NK-92 treated with Interleukin-12 subunit alpha and Interleukin-12 subunit beta, amount 100 ng/mL, for 24 hours (cell line): Measurements from ENCODE around the gene USP6NL.

Experiments used
- DNase-seq: peaks from one replicate; lab custom pipeline; 2025; lab: John Stamatoyannopoulos, UW

The USP6NL gene

DNA sequence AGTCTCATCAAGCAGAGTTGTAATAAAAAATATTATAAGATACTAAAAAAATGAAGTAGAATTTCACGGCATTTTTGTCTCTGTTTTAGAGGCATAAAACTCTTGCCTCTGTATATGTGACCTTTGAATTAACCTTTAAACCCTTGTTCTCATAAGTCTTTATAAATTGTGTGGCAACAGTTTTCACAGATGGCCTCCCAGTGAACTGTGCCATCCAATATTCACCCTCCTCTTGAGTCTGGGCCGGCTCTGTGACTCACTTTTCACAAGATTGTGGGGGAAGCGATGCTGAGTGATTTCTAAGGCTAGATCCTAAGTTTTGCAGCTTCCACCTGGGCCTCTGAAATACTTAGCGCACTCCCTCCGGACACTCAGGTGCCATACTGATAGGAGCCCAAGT lies 4.6 kb upstream of the USP6NL start:
- DNase-seq = no peak

DNA sequence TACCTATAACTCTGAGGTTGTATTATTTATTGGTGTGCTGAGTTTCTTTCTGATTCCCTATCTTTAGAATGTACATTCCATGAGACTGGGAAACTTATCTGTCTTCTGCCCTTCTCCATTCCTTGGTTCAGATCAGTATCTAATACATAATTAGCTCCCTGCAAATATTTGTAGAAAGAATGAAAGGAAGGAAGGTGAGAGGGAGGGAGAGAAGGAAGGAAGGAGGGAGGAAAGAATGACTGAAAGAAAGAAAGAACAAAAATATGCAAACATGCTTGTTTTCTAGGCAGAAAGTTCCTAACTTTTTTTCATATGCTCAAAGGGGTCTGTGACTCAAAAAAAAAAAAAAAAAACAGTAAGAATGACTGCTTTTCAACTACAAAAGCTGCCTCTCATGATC lies 3.9 kb upstream of the USP6NL start:
- no peak for DNase-seq

DNA sequence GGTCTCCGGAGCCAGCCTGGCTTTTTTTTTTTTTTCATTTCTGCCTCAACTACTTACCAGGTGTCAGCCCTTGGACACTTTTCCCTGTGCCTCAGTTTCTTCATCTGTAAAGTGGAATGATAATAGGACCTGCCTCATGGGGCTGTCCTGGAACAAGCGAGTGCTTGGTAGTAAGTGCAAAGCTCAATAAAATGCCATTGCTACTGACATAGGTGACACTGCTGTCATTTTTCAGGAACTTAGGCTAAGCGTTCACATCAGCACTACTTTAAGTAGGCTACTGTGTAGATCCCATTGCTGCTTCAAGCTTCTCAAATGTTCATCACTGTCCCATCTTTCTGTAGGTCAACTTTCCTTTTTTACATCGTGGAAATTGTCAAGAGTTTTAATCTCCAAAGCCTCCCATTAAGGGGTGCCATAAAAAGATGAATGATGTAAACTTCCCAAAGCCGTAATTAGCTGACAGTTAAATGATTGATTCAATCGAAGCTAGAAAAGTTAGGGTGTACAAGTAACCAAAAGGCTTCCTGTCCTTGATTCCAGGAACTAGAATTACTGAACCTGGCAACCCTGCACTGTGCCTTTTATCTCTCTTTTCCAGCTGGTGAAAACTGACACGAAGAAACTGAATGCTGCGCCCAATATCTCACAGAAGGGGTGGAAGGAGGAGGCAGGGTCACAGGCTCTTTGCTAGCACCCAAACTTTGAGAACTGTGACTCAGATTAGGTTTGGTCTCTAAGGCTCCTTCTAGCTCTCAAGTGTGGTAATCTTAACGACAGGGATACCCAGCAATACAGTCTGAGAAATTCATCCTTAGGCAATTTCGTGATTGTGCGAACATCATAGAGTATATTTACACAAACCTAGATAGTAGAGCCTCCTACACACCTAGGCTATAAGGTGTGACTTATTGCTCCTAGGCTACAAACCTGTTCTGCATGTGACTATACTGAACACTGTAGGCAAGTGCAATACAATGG lies 861 bp upstream of the USP6NL start:
- no peak for DNase-seq

DNA sequence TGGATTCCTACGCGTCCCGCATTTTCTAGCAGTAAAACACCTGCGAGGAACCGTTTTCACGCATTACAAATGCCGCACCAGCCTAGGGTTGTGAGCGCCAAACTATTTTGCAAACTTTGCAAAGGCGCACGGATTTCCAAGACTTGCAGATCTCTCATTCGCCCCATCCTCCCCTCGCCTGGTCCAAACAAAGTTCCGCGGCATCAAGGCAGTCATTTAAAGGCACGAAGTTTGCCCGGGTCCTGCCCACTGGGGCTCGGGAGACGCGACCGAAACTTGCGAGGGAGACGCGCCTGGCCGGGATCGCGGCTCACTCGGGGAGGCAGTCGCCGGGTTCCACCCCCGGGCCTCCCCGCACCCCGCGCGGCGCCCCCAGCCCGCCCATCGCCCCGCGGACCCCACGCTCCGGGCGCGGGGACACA lies 613 bp downstream of the USP6NL start:
- DNase-seq = no peak

DNA sequence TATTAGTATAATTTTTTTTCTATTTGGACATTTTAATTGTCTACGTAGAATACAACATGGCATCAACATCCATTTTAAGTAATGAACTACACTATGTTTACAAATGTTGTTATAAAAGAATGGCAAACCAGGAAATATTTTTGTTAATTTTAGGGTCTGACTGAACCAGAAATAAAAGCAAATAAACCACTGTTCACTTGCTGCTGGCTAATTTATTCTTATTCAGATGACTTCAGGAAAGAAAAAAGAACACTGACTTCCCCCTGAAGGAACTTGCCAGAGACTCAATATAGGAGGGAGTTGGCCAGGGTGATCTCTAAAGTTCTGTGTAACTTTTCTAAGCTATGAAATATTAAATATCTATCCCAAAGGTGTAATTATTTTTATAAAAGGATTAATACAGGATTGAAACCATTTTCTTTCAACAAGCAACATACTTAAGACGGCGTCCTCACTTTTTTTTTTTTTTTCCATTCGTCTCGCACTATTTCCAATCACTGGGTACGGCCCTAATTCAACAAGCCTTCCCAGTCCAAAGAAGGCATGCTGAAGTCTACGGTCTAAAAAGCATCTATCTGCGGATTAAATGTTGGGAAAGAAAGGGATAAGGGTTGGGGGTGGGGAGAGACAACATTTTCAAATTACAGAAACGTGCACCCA lies 1.2 kb downstream of the USP6NL start:
- DNase-seq = no peak

DNA sequence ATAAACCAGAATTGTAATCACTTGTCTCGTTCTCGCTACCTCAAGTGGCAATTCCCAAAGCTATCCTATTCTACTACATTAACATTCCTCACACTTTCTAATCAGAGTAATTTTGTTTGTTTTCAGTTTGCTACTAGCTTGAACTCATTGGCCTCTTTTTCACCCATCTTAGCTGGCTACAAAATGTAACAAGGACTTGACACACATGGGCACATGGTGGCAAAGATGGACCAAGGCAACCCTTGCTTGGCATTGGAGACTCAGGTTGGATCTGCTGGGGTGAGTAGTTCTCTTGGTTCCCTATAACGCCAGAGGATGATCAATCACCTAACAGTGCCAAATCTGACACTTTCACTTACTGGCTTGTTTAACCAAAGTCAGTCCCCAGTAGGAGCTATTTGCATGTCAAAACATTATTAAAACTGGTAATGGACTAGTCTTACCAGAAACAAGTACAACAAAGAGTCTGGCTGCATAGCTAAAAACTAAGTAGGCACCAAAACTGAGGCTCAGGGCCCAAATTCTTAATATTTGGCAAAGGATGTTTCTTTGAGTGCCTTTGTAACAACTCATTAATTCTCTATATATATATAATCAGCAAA lies 1.9 kb downstream of the USP6NL start:
- DNase-seq = no peak

DNA sequence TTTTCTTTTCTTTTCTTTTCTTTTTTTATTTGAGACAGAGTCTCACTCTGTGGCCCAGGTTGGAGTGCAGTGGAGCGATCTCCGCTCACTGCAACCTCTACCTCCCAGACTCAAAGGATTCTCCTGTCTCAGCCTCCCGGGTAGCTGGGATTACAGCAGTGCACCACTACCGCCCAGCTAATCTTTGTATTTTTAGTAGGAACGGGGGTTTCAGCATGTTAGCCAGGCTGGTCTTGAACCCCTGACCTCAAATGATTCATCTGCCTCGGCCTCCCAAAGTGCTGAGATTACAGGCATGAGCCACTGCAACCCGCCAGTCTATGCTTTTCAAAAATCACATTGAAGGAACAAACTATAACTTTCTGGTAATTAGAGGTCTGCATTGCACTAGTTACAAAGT lies 2.4 kb downstream of the USP6NL start:
- DNase-seq = no peak

DNA sequence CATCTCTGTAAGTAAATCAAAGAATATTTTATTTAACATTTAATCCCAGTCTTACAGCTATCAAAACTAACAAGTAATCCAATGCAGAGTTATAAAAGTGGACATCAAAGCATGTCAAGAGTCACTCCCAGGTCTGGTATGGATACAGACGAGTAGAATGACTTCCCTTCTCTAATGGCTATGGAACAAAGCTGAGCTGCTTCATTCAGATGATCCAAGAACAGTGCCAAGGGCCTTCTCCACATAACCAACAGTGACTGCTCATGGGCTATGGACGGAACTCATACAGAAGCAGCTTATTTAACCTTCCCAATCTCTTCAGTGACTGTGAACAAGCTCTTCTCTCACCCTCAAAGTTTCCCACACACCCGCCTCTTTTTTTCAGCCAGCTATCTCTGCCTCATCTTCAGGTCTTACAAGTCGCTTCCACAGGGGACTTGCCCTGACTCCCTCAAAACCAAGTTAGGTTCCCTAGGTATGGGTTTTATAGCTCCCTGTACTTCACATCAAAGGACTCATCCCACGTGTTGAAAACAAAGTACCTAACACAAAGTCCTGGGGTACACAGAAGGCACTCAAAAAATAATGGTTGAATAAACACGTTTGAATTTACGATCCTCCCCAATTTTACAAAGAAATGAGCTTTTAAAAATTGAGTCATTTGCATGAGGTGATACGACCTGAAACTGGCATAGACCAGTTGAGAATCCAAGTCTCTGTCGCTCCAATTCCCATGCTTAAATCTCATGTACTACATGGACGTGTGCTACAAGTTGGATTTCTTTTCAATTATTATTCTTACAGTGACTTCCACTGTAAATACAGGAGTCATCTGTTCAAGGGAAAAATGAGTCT lies 3.1 kb downstream of the USP6NL start:
- no peak for DNase-seq

DNA sequence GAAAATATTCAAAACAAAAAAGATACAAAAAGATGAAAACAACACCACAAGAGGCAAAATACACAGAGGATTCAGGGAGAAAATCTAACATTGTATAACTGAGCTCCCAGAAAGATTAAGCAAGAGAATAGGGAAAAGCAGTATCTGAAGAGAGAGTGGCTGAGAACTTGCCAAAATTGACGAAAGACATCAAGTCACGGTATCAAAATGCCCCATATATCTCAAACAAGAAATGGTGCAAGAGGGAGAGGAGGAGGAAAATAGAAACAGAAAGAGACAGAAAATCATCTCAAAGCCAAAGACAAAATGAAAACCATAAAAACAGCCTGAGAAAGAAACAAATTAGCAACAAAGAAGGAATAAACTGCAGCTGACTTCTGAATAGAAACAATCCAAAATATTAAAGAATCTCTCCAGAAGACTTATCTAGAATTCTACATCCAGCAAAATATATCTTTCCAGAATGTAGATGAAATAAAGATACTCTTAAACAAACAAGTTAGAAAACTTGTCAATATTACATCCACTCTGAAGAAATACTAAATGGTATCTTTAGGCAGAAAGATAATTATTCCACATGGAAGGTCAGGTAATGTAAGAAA lies 5.5 kb downstream of the USP6NL start:
- DNase-seq = no peak

DNA sequence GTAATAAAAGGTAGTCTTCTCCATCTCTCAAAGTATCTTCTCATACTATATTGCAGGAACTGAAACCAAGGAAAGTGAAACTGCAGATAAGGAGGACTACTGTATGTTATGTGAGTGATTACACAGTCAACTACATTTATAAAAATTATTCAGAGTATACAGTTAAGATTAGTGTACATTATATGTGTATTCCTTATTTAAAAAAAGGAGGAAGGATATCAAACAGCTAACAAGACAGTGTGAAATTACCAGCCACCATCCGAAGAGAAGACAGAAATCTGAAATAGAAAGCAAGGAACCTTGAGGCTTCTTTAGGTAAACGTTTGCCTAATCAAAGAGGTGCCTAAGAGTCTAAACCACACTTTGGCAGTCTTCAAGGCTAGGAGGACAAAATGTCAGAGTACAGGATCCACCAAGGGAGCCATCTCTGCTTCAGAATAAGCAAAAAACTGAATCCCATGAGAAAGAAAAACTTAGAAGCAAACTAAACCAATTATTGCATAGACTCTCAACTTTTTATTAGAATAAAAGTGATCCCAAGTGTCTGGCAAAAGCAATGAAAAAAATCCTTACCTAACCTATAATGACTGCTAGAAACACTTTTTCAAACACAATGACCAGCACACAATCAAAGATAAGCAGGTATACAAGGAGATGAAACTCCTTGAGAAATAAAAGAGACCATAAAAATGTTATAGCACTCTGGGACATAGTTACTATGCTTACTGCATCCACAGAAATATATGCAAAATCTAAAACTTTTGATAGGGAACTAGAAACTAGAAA lies 6.4 kb downstream of the USP6NL start:
- DNase-seq = no peak

DNA sequence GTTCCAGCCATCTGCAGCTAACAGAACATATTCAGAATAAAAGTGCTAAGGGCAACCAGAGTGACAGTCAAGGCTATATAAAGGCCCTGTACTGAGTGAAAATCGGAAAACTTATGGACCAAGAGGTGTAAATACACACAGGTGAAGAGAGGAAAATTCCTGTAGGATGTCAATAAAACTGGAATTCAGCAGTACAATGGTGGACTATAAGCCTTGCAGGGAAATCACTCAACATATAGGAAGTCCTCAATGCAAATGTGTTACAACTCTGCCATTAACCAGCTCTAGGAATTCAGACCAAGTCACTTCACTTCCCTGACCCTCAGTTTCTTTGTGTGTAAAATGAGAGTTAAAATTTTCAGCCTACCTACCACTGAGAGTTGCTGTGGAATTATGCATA lies 7.7 kb downstream of the USP6NL start:
- no peak for DNase-seq

DNA sequence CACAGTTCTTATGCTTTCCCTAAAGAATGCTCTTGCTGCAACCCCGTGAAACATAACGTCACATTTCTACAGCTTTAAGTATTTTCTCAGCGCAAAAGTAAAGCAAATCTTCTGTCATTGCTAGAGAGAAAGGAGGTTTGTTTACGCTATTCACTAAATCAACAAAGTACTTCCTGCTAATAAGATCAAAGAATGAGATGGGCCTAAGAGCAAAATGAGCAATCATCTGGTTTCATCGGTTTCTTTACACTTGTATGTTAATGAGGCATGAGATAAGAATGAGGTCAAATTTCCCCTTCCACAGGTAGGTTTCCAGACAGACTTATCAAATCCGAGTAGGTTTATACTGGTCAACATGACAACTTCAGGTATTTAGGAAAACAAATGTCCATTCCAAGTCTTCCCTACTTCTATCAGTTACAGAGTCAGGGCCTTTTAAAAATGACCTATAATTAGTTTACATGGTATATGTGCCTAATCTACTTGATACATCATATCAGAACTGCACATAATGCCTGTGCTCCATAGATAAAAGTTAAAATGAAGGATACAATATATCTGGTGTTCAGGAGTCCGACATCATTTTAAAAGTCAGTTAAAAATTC lies 8.4 kb downstream of the USP6NL start:
- DNase-seq = no peak

DNA sequence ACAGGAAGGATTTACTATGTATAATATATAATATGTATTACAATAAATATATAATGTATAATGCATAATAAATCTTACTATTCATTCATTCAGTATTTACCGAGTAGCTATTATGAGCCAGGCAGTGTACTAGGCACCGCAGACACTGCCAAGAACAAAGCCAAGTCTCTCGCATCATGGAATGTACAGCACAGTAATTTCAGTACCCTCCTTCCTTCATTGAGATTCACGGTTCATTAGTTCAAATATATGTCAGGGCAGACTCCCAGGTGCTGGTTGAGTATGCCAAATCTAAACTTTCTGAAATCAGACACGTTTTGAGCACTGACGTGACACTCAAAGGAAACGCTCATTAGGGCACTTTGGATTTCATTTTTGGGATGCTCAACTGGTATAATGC lies 9.1 kb downstream of the USP6NL start:
- DNase-seq = no peak

DNA sequence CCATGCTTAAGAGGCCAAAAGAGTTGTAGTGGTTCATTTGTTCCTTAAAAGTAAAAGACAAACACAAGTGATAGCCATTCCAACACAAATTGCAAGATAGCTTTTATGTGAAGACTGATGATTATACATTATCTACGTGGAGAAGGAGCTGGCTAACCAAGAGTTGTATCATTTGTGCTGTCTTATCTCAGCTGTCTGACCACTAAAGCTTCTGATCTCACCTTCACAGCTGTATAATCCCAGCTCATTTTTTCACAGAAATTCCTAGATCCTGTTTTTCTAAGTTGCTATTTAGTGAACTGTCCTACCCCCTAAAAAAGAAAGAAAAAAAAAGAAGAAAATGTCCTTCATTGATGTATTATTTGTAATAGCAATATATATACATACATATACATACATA lies 9.8 kb downstream of the USP6NL start:
- no peak for DNase-seq

DNA sequence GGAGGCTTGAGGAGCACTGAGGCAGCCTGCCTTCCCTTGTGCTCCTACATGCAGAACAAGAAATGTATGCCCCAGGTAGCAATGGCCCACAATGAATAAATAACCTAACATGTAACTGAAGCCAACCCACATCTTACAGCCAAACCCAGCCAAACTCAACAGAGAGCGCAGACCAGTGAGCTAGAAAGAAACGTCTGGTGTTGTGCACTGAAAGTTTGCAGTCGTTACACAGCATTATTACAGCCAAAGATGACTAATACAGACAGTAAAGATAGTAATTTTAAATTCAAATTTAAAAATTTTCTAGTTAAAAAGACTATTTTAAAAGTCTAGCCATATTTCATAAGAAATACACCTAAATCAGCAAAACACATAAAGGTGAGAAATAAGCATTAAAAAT lies 11.2 kb downstream of the USP6NL start:
- DNase-seq = no peak

DNA sequence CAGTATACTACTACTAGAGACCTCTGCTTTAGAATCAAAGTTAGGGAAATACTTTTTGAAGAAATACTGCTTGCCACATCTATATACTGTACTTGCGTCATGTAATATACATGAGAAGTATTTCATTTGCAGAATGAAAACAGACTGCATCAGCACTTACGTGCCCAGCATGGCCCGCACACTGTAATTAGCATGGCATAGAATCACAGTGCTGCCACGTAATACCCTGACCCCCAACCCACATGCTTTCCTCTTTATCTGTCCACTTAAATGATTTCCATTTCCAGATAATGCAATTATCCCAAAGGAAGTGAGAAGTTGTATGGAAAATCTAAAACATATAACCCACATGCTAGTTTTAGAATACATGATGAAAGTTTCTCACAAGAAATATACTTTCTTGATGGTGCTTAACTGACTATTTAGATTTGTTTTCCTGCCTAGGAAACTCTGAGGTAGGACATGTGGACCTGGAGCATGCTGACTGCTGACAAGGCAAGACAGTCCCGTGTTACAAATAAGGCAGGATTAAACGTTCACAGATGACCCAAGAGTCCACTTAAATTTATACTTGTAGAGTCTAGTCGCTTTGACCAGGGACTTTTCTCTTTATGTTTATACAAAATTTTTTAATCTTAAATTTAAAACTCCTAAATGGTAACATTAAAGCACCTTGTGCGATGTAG lies 12.6 kb downstream of the USP6NL start:
- DNase-seq = no peak

DNA sequence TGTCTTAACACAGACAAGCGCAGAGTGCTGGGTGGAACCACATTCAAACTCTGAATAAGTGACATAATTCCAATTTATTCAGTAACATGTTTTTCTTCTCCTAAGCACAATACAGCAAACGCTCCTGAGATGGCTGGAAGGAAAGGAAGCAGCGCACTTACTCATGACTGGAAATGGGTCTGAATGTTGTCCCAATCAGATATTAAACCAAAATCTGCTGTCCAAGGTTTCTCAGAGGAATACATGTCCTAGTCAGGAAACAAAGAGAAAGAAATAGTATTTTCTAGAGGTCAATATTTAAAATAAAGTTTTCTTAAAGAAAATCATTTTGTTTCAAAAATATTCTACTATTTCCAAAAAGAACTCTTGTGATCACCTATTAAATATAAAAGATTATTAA lies 14.0 kb downstream of the USP6NL start:
- DNase-seq = no peak

DNA sequence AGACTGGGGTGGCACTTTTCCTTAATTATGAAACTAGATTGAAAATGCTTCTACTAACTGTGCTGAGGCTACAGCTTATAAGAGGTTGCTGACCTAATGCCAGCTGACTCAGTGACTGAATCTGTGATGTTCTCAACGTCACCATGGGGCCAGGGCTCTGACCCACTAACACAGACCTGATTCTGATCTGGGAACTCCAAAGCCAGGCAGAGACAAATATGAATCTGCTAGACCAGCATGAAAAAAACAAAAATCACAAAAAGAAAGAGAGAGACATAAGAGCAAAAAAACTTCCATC lies 16.1 kb downstream of the USP6NL start:
- no peak for DNase-seq

DNA sequence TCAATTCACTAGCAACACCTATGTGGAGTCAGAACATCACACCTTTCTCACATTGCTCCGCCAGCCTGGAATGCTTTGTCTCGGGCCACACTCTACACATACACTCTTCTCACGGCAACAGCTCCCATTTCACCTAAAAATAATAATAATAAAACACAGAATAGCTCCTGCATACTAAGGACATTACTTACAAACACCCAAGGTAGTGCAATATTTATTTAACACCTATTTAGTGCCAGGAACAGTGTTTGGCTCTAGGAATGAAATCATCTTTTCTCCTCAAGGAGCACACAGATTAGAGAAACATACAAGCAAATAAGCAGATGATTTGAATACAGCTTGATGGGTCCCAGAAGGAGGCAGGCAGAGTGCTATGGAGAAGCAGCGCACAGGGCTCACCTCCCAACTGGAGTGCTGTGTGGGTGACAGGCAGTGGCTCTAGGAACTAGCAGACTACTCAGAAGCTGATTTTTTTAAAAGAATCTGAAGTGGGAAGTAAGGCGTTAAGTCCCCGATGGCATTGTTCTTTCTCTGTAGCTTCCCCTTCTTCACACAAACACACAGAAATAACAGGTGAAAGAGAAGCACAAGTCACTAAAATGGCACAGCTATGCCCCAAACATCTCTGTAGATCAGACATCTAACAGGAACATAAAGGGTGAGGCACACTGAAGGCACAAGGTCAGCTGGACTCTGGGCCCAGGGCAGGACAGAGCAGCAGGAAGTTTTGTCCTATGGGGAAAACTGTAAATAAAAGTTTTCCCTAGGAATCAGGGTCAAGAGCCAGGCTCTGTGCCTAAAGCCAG lies 16.7 kb downstream of the USP6NL start:
- no peak for DNase-seq
